CD14-positive monocyte (primary cell): ENCODE measurements around the gene CES1. TPM values are rescaled to one million over a fixed set of nuclear protein-coding genes. Genes with fewer than 3 reads are reported as not detected.

Source experiments
- DNase-seq, 3 donors: peaks; one replicate each; pipeline ENCODE4 v3.0.0-alpha.2; 2011 to 2022
- H2AFZ ChIP-seq: 2 replicates; pipeline ENCODE4 v1.6.0; 2012; ENCODE audit warnings: mild to moderate bottlenecking, low read depth, low read length, inconsistent platforms; ENCODE audit not compliant: insufficient read depth, poor library complexity, severe bottlenecking
- H3K27ac ChIP-seq, 2 donors: 1 replicate in 1 of 2; 2 replicates in 1 of 2; pipeline ENCODE4 v1.5.1; 2012 to 2013; ENCODE audit warnings: low read length in 2 of 2, control low read depth in 1 of 2, inconsistent platforms in 1 of 2, low read depth in 1 of 2, mild to moderate bottlenecking in 1 of 2
- H3K27me3 ChIP-seq, 2 donors: one replicate each; pipeline versions ENCODE4 v1.6.0 to v1.6.1; 2011 to 2013; ENCODE audit warnings: low read length in 2 of 2; ENCODE audit not compliant: control insufficient read depth in 2 of 2, insufficient read depth in 2 of 2
- H3K36me3 ChIP-seq, 2 donors: replicated peaks in 1 of 2; 1 replicate in 1 of 2; 2 replicates in 1 of 2; pipeline versions ENCODE4 v1.5.1 to v1.6.1; 2012 to 2013; ENCODE audit warnings: low read length in 2 of 2, control low read depth in 1 of 2, inconsistent platforms in 1 of 2, mild to moderate bottlenecking in 1 of 2; ENCODE audit not compliant: insufficient read depth in 2 of 2, control insufficient read depth in 1 of 2
- H3K4me1 ChIP-seq, 2 donors: 1 replicate in 1 of 2; 2 replicates in 1 of 2; pipeline versions ENCODE4 v1.5.1 to v1.6.1; 2012 to 2013; ENCODE audit warnings: low read length in 2 of 2, control low read depth in 1 of 2, inconsistent platforms in 1 of 2, mild to moderate bottlenecking in 1 of 2, moderate library complexity in 1 of 2; ENCODE audit not compliant: insufficient read depth in 2 of 2, control insufficient read depth in 1 of 2
- H3K4me2 ChIP-seq: replicated peaks from 2 replicates; pipeline ENCODE3; 2012; ENCODE audit warnings: low read length, moderate library complexity, mild to moderate bottlenecking; ENCODE audit not compliant: poor library complexity, severe bottlenecking; ENCODE audit errors: extremely low read depth
- H3K4me3 ChIP-seq, 3 experiments: fragments of 200-600 bp in 1 of 3; sonication (generic) in 1 of 3; replicated peaks in 1 of 3; 1 replicate in 2 of 3; 2 replicates in 1 of 3; pipeline ENCODE4 v1.5.1; 2011 to 2013; ENCODE audit warnings: low read length in 3 of 3, mild to moderate bottlenecking in 3 of 3, control low read depth in 2 of 3, low read depth in 2 of 3, inconsistent platforms in 1 of 3, moderate library complexity in 1 of 3
- H3K79me2 ChIP-seq: 2 replicates; pipeline ENCODE4 v1.6.0; 2012; ENCODE audit warnings: mild to moderate bottlenecking, control low read depth, inconsistent platforms, low read length, moderate library complexity; ENCODE audit not compliant: insufficient read depth
- H3K9ac ChIP-seq: 2 replicates; pipeline ENCODE4 v1.6.0; 2017; ENCODE audit warnings: low read length, mild to moderate bottlenecking; ENCODE audit not compliant: insufficient read depth, poor library complexity, severe bottlenecking
- H3K9me3 ChIP-seq, 2 donors: replicated peaks in 1 of 2; 1 replicate in 1 of 2; 2 replicates in 1 of 2; pipeline versions ENCODE4 v1.5.1 to v1.6.1; 2012 to 2013; ENCODE audit warnings: low read length in 2 of 2, control low read depth in 1 of 2; ENCODE audit not compliant: control insufficient read depth in 1 of 2, insufficient read depth in 1 of 2
- H4K20me1 ChIP-seq: 2 replicates; pipeline ENCODE4 v1.6.0; 2012; ENCODE audit warnings: mild to moderate bottlenecking, low read length, control low read depth, moderate library complexity; ENCODE audit not compliant: insufficient read depth
- H3K27ac Mint-ChIP-seq, 7 donors: one replicate each; pipeline ENCODE4 v1.8.0; 2020; ENCODE audit warnings: mild to moderate bottlenecking in 7 of 7, mixed read lengths in 7 of 7, moderate library complexity in 6 of 7, inconsistent platforms in 2 of 7
- H3K27me3 Mint-ChIP-seq, 3 donors: one replicate each; pipeline ENCODE4 v1.8.0; 2021 to 2022; ENCODE audit warnings: low read depth in 3 of 3, mild to moderate bottlenecking in 3 of 3, mixed read lengths in 3 of 3, moderate library complexity in 3 of 3, inconsistent platforms in 1 of 3
- H3K36me3 Mint-ChIP-seq, 2 donors: one replicate each; pipeline ENCODE4 v1.8.0; 2020; ENCODE audit warnings: mixed read lengths in 2 of 2, inconsistent platforms in 1 of 2, mild to moderate bottlenecking in 1 of 2
- H3K4me1 Mint-ChIP-seq: one replicate; pipeline ENCODE4 v1.8.0; 2020; ENCODE audit warnings: mild to moderate bottlenecking, mixed read lengths
- H3K4me3 Mint-ChIP-seq, 2 donors: one replicate each; pipeline ENCODE4 v1.8.0; 2020; ENCODE audit warnings: mild to moderate bottlenecking in 2 of 2, mixed read lengths in 2 of 2, moderate library complexity in 1 of 2
- H3K9me3 Mint-ChIP-seq, 7 donors: one replicate each; pipeline ENCODE4 v1.8.0; 2020 to 2022; ENCODE audit warnings: mixed read lengths in 7 of 7, mild to moderate bottlenecking in 6 of 7, moderate library complexity in 6 of 7, inconsistent platforms in 2 of 7
- CTCF ChIP-seq: fragments of 200-600 bp; IDR thresholded peaks from one replicate; pipeline ENCODE4 v1.8.0; 2022; ENCODE audit warnings: antibody characterized with exemption, mild to moderate bottlenecking
- WGBS: methylation state at CpG from one replicate; pipeline ENCODE4 v1.1.5; 2013; ENCODE audit warnings: missing lambda C conversion rate; ENCODE audit not compliant: insufficient coverage; 5-methylcytosine and 5-hydroxymethylcytosine counted together
- intact Hi-C, 2 donors: fragments of 100-400 bp; cut with micrococcal nuclease; formaldehyde crosslinking; loops; one replicate each; pipeline versions ENCODE4 v1.15.0 to v1.15.1; 2023
- polyA plus RNA-seq, 3 donors: library from polyadenylated mRNA; depleted of rRNA in 1 of 3; unstranded in 2 of 3; stranded (reverse) in 1 of 3; fragments of 300-500 nt in 2 of 3; fragments of >200 nt in 1 of 3; fragmentation: Illumina TruSeq in 2 of 3; gene quantifications; 1 replicate in 2 of 3; 2 replicates in 1 of 3; pipeline ENCODE4 v1.2.3, GENCODE V29; 2012 to 2021

CES1 gene
- polyA plus RNA-seq, 3 donors, result 38.4 to 190 (median 62.0) TPM

GRCh38 chr16:55779402-55780094 is 53.3 kb downstream of the CES1 start:
- Histone ChIP-seq H3K4me2 (no peak overlapping the region), H4K20me1 (no peaks in the 10 kb centered on the region), H3K36me3 (no peaks in the 10 kb centered on the region), H2AFZ (no peak overlapping the region), H3K27ac (no peak overlapping the region), H3K9me3 (no peaks in the 10 kb centered on the region), H3K79me2 (no peaks in the 10 kb centered on the region), H3K27me3 (no peaks in the 10 kb centered on the region), H3K9ac (no peak overlapping the region), H3K4me1 (peaks cover 21 to 48% of the 10 kb centered on the region in 2 donors), H3K4me3 (no peak overlapping the region)
- DNase-seq, result no peak
- Mint-ChIP-seq H3K4me3 (no peak overlapping the region), H3K27ac (peak overlapping the region in 1 of 7 donors; percentile 40), H3K4me1 (peaks cover 41% of the 10 kb centered on the region), H3K27me3 (peaks cover 4 to 19% (median 5%) of the 10 kb centered on the region in 3 donors), H3K9me3 (peaks cover 0 to 4% (median 0%) of the 10 kb centered on the region in 7 donors), H3K36me3 (peaks cover 0 to 2% of the 10 kb centered on the region in 2 donors)
- no peak for TF ChIP-seq CTCF
- intact Hi-C loops, result no loop called here
- WGBS, result 83% methylated on average over 3 of the region's 7 CpGs

DNA sequence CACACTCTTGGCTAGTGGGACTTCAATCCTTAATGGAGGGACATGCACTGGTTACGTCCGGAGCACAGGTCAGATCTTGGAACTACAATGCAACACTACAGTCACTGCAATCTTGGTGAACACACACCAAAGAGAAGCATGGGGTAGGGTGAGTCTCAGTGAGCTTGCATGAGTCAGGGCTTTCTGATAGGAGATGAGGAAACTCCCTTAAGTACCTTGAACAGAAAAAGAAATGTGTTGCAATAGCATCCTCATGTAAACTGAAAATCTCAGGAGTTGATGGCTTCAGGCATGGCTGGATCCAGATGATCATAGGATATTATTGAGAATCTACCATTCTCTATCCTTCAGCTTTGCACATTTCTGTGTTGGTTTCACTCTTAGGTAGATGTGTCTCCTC is 54.1 kb downstream of the CES1 start:
- no peak for TF ChIP-seq CTCF
- H3K9ac ChIP-seq, result no peak overlapping the region
- peaks cover 19 to 40% of the 10 kb centered on the region in 2 donors for H3K4me1 ChIP-seq
- H3K27me3 ChIP-seq, result no peaks in the 10 kb centered on the region
- intact Hi-C loops, result no loop called here
- peaks cover 6 to 24% (median 9%) of the 10 kb centered on the region in 3 donors for H3K27me3 Mint-ChIP-seq
- no peak overlapping the region for H2AFZ ChIP-seq
- H3K4me3 ChIP-seq, result no peak overlapping the region
- peaks cover 33% of the 10 kb centered on the region for H3K4me1 Mint-ChIP-seq
- H3K9me3 Mint-ChIP-seq, result peaks cover 0 to 5% (median 0%) of the 10 kb centered on the region in 7 donors
- H3K36me3 Mint-ChIP-seq, result peaks cover 0 to 2% of the 10 kb centered on the region in 2 donors
- H3K9me3 ChIP-seq, result no peaks in the 10 kb centered on the region
- H3K4me2 ChIP-seq, result no peak overlapping the region
- no peaks in the 10 kb centered on the region for H3K36me3 ChIP-seq
- H3K79me2 ChIP-seq, result no peaks in the 10 kb centered on the region
- H3K4me3 Mint-ChIP-seq, result no peak overlapping the region
- H3K27ac Mint-ChIP-seq, result peak overlapping the region in 2 of 7 donors; percentile 77 to 85
- H4K20me1 ChIP-seq, result no peaks in the 10 kb centered on the region
- no peak overlapping the region for H3K27ac ChIP-seq
- WGBS, result no CpG with 5 or more reads among the region's 2 CpGs
- DNase-seq, result peak in 2 of 3 donors; percentile 21 to 59
